PC-3 (cell line): Measurements from ENCODE around the gene HSD11B1. TPM values are rescaled to one million over a fixed set of nuclear protein-coding genes. Genes with fewer than 3 reads are reported as not detected.
A peak's percentile ranks its signal among the peaks of the same experiment; 100 is the strongest.

Experiments used
- ATAC-seq: fragments of 200-7000 bp; cut with Tn5 transposase; 2 replicates; pipeline ENCODE4 v1.9.1; 2020; ENCODE audit warnings: mild to moderate bottlenecking, moderate library complexity
- BruUV-seq: library from RNA; stranded (reverse); fragments of 400-500 nt; replicated peaks from 2 replicates; lab custom pipeline; 2021; lab: Mats Ljungman, UMichigan
- CTCF ChIA-PET: fragments of 300-600 bp; sonication (Branson Sonifier 250); formaldehyde crosslinking; loops from one replicate; lab custom pipeline; 2022; ENCODE audit warnings: antibody characterized with exemption; lab: Charles Lee
- POLR2A ChIA-PET: fragments of 300-600 bp; sonication (Branson Sonifier 250); formaldehyde crosslinking; loops from one replicate; lab custom pipeline; 2022; ENCODE audit warnings: antibody characterized with exemption; ENCODE audit not compliant: unreplicated experiment; lab: Charles Lee
- DNase-seq: peaks from one replicate; pipeline ENCODE4 v3.0.0-alpha.2; 2015
- H2AFZ ChIP-seq: fragments of 300-600 bp; sonication (generic); 2 replicates; pipeline ENCODE4 v1.6.0; 2016; ENCODE audit warnings: antibody characterized with exemption, low read length
- H3F3A ChIP-seq: fragments of 300-600 bp; sonication (generic); one replicate; pipeline ENCODE4 v1.6.0; 2017; ENCODE audit warnings: antibody characterized with exemption, low read length, control low read depth, mild to moderate bottlenecking; ENCODE audit not compliant: unreplicated experiment
- H3K27ac ChIP-seq: fragments of 300-600 bp; sonication (generic); 2 replicates; pipeline ENCODE4 v1.5.1; 2016; ENCODE audit warnings: mild to moderate bottlenecking, low read length
- H3K27me3 ChIP-seq: fragments of 300-600 bp; sonication (generic); 2 replicates; pipeline ENCODE4 v1.6.1; 2016; ENCODE audit warnings: low read length, mixed read lengths
- H3K36me3 ChIP-seq: fragments of 300-600 bp; sonication (generic); 2 replicates; pipeline ENCODE4 v1.6.1; 2016; ENCODE audit warnings: low read depth, mixed run types, low read length, mixed read lengths
- H3K4me1 ChIP-seq: fragments of 300-600 bp; sonication (generic); 2 replicates; pipeline ENCODE4 v1.5.1; 2016; ENCODE audit warnings: low read length; ENCODE audit not compliant: insufficient read depth
- H3K4me2 ChIP-seq: fragments of 300-600 bp; sonication (generic); 2 replicates; pipeline ENCODE4 v1.6.0; 2016; ENCODE audit warnings: low read length
- H3K4me3 ChIP-seq: fragments of 300-600 bp; sonication (generic); 2 replicates; pipeline ENCODE4 v1.5.1; 2016; ENCODE audit warnings: mild to moderate bottlenecking, low read length, mixed read lengths
- H3K79me2 ChIP-seq: fragments of 300-600 bp; sonication (generic); 2 replicates; pipeline ENCODE4 v1.6.1; 2017; ENCODE audit warnings: low read length, mixed read lengths
- H3K9ac ChIP-seq: fragments of 300-600 bp; sonication (generic); 2 replicates; pipeline ENCODE4 v1.6.0; 2016; ENCODE audit warnings: mild to moderate bottlenecking, low read length
- H3K9me2 ChIP-seq: fragments of 300-600 bp; sonication (generic); replicated peaks from 2 replicates; pipeline ENCODE4 v1.6.1; 2016; ENCODE audit warnings: mixed run types, low read length, mixed read lengths
- H3K9me3 ChIP-seq: fragments of 300-600 bp; sonication (generic); 2 replicates; pipeline ENCODE4 v1.6.1; 2016; ENCODE audit warnings: low read length, mixed read lengths
- H4K20me1 ChIP-seq: fragments of 300-600 bp; sonication (generic); 2 replicates; pipeline ENCODE4 v1.6.1; 2016; ENCODE audit warnings: low read length, mixed read lengths
- CTCF ChIP-seq: fragments of 300-600 bp; sonication (generic); conservative IDR thresholded peaks from 2 replicates; pipeline ENCODE4 v1.5.1; 2017; ENCODE audit warnings: antibody characterized with exemption, low read depth, mild to moderate bottlenecking, low read length
- EZH2 ChIP-seq: fragments of 300-600 bp; sonication (generic); IDR thresholded peaks from one replicate; pipeline ENCODE4 v1.6.1; 2017; ENCODE audit warnings: antibody characterized with exemption, mild to moderate bottlenecking, low read length; ENCODE audit not compliant: unreplicated experiment
- EZH2phosphoT487 ChIP-seq: fragments of 300-600 bp; sonication (generic); IDR thresholded peaks from 2 replicates; pipeline ENCODE4 v1.6.1; 2018; ENCODE audit warnings: mild to moderate bottlenecking, antibody characterized with exemption, low read length, borderline replicate concordance
- intact Hi-C: fragments of 100-400 bp; cut with micrococcal nuclease; formaldehyde crosslinking; loops from 2 replicates; pipeline ENCODE4 v1.9.0; 2023
- total RNA-seq: library from RNA; depleted of rRNA; stranded (reverse); fragments of >200 nt; gene quantifications from 2 replicates; pipeline ENCODE4 v1.2.3, GENCODE V29; 2014

The HSD11B1 gene
- total RNA-seq, 1 experiment from 2014 or later = not detected

GRCh38 chr1:209706622-209707021, 2.0 kb downstream of the HSD11B1 start:
- Histone ChIP-seq H4K20me1 (no peaks in the 10 kb centered on the region), H3K4me3 (no peak overlapping the region), H3K4me1 (peaks cover 17% of the 10 kb centered on the region), H3K4me2 (peak overlapping the region; percentile 16; the same call in 1 of the 2 replicates), H3K79me2 (no peaks in the 10 kb centered on the region), H3F3A (no peaks in the 10 kb centered on the region), H2AFZ (no peak overlapping the region), H3K9me2 (no peaks in the 10 kb centered on the region), H3K9me3 (no peaks in the 10 kb centered on the region), H3K36me3 (no peaks in the 10 kb centered on the region), H3K27ac (no peak overlapping the region), H3K27me3 (no peaks in the 10 kb centered on the region), H3K9ac (no peak overlapping the region)
- CTCF ChIA-PET = no interaction called here
- POLR2A ChIA-PET = interaction anchor here (0.7 kb wide), 1 partner anchor 150 kb away, joined by 3 read pairs; no protein-coding TSS in a partner anchor
- ATAC-seq (no peak), DNase-seq (no peak)
- intact Hi-C loops = no loop called here
- TF ChIP-seq EZH2 = no peak
- TF ChIP-seq EZH2phosphoT487 = no peak
- no peak for TF ChIP-seq CTCF
- no TSS peak for BruUV-seq

- Histone ChIP-seq H3K4me2 (peak overlapping the region; percentile 16; the same call in 1 of the 2 replicates), H3K9me2 (no peaks in the 10 kb centered on the region), H2AFZ (no peak overlapping the region), H3K36me3 (no peaks in the 10 kb centered on the region), H3K9ac (no peak overlapping the region), H3K4me1 (peaks cover 17% of the 10 kb centered on the region), H3K4me3 (no peak overlapping the region), H3K9me3 (no peaks in the 10 kb centered on the region), H3K79me2 (no peaks in the 10 kb centered on the region), H3K27ac (no peak overlapping the region), H3K27me3 (no peaks in the 10 kb centered on the region), H3F3A (no peaks in the 10 kb centered on the region), H4K20me1 (no peaks in the 10 kb centered on the region)
- BruUV-seq = no TSS peak
- ATAC-seq (peak; percentile 76), DNase-seq (peak; percentile 64)
- TF ChIP-seq EZH2 (no peak), CTCF (no peak), EZH2phosphoT487 (no peak)
- intact Hi-C loops = no loop called here
- POLR2A ChIA-PET = interaction anchor here (0.7 kb wide), 1 partner anchor 150 kb away, joined by 3 read pairs; no protein-coding TSS in a partner anchor
- CTCF ChIA-PET = no interaction called here
Observed at GRCh38 chr1:209707308-209707707, 2.7 kb downstream of the HSD11B1 start.

- intact Hi-C loops = no loop called here
- no peak overlapping the region for H3K27ac ChIP-seq
- CTCF ChIA-PET = no interaction called here
- H3K4me3 ChIP-seq = no peak overlapping the region
- no peaks in the 10 kb centered on the region for H3K79me2 ChIP-seq
- no peak overlapping the region for H3K4me2 ChIP-seq
- no peak overlapping the region for H3K9ac ChIP-seq
- peaks cover 17% of the 10 kb centered on the region for H3K4me1 ChIP-seq
- BruUV-seq = no TSS peak
- no peak for ATAC-seq
- H3K9me2 ChIP-seq = no peaks in the 10 kb centered on the region
- no peaks in the 10 kb centered on the region for H3K27me3 ChIP-seq
- no peaks in the 10 kb centered on the region for H3K36me3 ChIP-seq
- H3K9me3 ChIP-seq = no peaks in the 10 kb centered on the region
- no peak overlapping the region for H2AFZ ChIP-seq
- no peaks in the 10 kb centered on the region for H3F3A ChIP-seq
- POLR2A ChIA-PET = interaction anchor here (0.7 kb wide), 1 partner anchor 128 kb away, joined by 7 read pairs; no protein-coding TSS in a partner anchor
- no peaks in the 10 kb centered on the region for H4K20me1 ChIP-seq
- no peak for DNase-seq
- TF ChIP-seq EZH2 (no peak), CTCF (no peak), EZH2phosphoT487 (no peak)
Observed at GRCh38 chr1:209708297-209708696, 3.7 kb downstream of the HSD11B1 start.
